Left colon (tissue), 2 donors: ENCODE results near the gene TRAM2. TPM values are rescaled to one million over a fixed set of nuclear protein-coding genes. Genes with fewer than 3 reads are reported as not detected.

ENCODE experiments used
- ATAC-seq: fragments of 200-7000 bp; cut with Tn5 transposase; one replicate; pipeline ENCODE4 v1.9.1; 2020; ENCODE audit warnings: mild to moderate bottlenecking, moderate library complexity
- DNase-seq, 2 donors: peaks; one replicate each; pipeline ENCODE4 v3.0.0-alpha.2; 2020
- intact Hi-C, 2 donors: fragments of 100-400 bp; cut with DNase I in 1 of 2; cut with micrococcal nuclease in 1 of 2; formaldehyde crosslinking; loops; one replicate each; pipeline versions ENCODE4 v1.11.2 to v1.14.0; 2022; cut with DNase I, micrococcal nuclease
- total RNA-seq, 2 donors: library from RNA; stranded (reverse); fragmentation: NEBNext Ultra II Directional; extraction: Animal tissue kit (Norgen Biotek cat#: 25700); gene quantifications; one replicate each; pipeline ENCODE4 v1.2.1, GENCODE V29; 2021
- donor health status: DM: no; HTN: no; CAD: no.
- donor health status: DM: yes; HTN: yes; CAD: no.

Gene TRAM2
- total RNA-seq, 2 donors from 2014 or later, result 15.3 to 23.7 TPM

DNA sequence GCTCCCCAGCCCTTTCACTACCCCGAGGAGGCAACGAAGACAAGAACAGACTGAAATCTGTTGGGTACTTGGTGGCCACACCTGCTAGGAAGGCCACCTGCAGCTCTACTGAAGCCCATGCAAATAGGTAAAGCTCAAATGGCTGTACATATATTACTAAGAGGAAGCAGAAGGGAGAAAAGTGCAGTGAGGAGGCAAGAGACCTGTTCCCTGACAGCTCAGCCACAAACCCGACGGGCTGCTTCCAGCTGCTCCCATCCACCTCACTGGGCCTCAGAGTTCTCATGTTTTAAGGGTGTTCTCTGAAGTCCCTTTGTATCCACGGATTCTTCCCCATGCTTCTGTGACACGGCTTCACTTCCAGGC lies 24.6 kb downstream of the TRAM2 start:
- intact Hi-C loops, result no loop called here
- ATAC-seq (peak; percentile 45), DNase-seq (peak in 1 of 2 donors; percentile 41)

DNA sequence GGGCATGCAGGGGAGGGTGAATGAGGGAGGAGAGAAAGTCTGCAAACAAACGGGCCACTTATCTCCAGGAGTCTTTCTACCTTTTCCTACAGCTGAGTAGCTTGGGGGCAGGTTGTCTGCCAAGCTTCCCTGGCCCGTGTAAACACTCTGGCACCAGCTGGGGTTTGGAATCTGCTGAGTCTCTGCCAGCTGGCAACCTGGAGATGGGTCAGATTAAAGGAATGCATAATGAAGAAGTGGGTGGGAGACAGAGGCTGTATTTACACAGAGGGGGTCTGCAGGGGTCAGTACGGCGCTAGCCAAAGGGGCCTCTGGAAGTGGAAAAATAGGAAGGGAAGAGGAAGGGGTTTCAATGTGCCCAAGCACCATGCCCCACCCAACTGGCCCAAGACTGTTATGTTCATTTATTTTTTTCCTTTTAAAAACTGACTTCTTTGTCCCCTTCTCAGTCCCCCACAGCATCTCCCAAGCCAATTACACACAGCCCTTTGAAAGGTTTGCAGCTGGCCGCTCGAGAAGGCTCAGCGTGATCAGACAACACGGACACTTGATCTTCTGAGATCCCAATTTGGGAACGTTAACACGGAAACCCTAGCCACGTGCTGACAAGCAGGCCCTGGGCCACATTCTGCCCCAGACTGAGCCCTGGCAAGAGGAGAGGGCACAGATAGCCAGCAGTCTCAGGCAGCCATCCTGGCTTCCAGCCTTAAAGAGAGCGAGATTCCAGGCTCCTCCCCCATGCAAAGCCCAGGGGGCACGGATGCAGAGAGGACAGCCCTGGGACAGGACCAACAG lies 25.2 kb downstream of the TRAM2 start:
- peak; percentile 51 to 65 for DNase-seq
- ATAC-seq, result peak; percentile 43
- intact Hi-C loops, result no loop called here

GRCh38 chr6:52550870-52551269 lies 26.0 kb downstream of the TRAM2 start:
- ATAC-seq (no peak), DNase-seq (no peak)
- intact Hi-C loops, result no loop called here

- intact Hi-C loops, result no loop called here
- DNase-seq (no peak), ATAC-seq (peak; percentile 84)
Observed at GRCh38 chr6:52550014-52550575, 26.8 kb downstream of the TRAM2 start.

DNA sequence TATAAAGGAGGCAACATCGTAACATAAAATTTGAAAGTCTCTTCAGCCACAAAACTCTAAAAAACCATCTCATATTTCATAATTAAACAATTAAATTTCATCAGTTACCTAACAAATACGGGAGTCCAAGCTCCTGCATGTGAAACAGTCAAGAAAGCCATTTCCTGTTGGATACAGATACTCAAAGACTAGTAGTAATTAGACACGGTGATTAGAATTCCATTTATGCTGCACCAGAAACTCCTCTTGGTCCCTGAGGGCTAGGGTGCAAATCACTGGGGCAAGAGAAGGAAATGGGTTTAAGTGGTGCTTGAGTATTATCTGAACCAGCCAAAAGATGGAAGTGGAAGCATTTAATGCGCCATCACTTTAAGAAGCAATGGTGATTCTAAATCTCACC lies 27.4 kb downstream of the TRAM2 start:
- no peak for ATAC-seq
- intact Hi-C loops, result no loop called here
- DNase-seq, result no peak

DNA sequence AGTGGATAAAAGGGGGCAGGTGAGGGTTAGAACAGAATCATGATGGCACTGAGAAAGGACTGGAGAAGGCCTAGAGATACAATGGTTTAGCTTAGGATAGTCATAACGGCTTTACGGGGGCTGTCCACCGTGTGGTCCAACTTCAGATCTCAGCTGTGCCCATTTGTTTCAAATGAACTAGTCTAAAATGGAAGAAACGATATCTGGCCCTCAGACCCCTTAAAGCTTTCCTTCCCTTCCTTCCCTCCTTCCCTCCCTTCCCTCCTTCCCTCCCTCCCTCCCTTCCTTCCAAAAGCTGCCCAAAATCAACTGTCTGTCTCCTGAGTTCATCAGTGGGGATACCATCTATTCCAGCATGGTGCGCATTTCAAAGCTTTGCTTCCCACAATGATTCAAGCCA lies 27.9 kb downstream of the TRAM2 start:
- DNase-seq (no peak), ATAC-seq (no peak)
- intact Hi-C loops, result no loop called here

- ATAC-seq, result peak; percentile 51
- no peak for DNase-seq
- intact Hi-C loops, result no loop called here
Observed at GRCh38 chr6:52548353-52548713, 28.5 kb downstream of the TRAM2 start.

DNA sequence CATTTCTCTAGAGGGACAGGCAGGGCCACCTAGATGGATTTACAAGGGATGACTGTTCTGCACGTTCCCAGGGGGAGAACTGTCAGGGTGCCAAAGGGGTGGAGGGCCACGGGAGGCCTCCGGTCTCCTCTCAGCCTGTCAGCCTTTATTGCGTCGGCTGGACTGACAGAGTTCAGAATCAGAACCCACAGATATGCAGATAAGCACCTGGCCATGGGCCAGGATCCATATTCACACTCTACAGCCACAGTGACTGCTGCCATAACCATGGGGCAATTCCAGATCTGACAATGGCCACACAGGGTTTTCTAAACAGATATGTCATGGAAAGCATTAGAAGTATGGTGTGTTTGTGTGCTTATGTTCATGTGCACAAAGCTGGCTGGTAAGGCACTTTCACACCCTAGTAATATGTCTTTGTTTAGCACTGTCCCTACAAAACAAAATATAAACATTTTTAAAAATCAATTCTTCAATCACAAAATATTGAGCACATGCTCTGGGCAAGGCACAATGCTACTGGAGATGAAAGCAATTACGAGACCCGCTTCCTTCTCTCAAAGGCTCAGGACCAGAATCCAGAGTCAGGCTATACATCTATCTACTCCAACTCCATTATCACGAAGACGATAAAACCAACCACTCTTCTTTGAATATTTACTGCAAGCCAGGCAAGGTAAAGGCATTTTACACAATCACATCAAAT lies 29.1 kb downstream of the TRAM2 start:
- DNase-seq (peak; percentile 68 to 74), ATAC-seq (peak; percentile 46)
- intact Hi-C loops, result no loop called here

- ATAC-seq (no peak), DNase-seq (no peak)
- intact Hi-C loops, result no loop called here
Observed at GRCh38 chr6:52546678-52547077, 30.2 kb downstream of the TRAM2 start.

DNA sequence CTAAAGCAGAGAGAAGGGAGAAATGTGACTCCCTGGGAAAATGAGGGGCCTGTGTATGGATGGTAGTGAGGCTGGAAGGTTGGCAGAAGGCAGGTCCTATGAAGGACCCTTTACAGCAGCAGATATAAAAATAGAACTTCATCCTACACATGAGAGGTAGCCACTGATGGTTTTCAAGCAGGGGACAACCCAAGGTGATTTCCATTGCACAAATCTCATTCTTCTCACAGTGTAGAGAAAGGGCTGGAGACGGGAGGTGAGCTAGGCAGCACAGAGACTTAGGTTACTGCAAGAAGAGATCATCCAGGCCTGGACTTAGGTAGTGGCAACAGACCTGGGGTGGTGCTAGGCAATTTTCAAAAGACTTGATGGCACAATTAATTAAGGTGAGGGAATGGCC lies 30.7 kb downstream of the TRAM2 start:
- no peak for ATAC-seq
- intact Hi-C loops, result no loop called here
- DNase-seq, result no peak

DNA sequence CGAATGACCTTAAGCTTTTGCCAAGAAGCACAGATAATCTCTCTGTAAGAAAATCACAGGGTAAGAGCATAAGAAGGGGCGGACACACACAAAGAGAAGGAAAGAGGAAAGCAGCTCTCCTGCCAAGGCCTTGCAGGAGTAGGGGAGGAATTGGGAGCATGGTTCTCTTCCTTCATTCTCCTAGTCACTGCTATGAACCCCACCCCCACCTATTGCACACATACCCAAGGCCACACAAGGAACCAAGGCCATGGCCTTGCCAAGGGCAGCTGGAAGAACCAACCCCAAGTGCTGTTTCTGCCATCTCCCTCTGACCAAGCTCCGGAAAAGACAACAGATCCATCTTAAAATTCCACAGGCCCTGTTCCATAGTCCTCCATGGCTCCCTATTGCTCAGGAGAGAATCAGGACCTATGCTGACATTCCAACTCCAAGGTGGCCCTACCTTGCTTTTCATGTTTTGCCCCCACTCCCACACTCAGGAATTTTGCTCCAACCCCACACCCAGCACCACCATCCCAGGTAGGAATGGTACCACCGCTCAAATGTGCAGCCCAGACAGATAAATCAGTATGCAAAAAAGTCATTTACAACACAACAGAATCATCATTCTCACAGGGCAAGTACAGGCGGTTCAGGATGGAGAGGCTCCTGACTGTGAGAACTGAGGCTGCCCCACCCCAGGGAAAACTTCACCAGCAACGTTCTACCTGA lies 31.3 kb downstream of the TRAM2 start:
- no peak for ATAC-seq
- no peak for DNase-seq
- intact Hi-C loops, result no loop called here

DNA sequence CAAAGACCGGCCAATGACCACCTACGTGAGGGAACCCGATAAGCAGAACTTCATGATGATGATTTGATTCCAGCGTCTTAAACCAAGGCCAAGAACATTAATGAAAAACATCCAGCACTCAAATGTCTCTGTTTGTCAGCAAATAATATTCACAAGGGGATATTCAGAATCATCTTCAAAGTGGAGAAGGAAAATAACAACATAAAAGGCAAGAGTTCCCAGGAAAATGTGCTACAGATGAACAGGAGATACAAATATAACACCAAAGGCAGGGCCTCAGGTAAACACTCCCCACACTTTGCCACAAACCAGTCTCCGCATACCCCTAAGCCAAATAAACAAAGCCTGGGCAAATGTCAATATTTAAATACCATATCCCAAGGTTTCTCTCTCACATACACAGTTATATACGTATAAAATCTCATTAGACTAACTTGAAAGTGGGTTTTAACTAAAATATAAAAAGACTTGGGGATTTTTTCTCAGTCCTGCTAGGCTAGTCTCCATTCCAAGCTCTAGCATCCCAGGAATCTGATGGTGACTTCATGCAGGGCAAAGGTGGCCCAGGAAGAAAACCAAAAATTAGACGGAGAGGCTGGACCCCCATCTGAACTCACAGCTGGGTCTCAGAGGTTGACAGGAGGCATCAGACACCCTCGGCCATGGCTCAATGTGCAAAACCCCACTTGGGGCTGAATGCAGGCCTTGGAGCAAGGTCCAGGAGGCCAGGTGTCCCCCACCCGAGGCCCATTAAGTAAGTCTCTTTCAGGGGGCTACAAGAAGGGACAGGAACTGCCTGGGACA lies 32.1 kb downstream of the TRAM2 start:
- ATAC-seq (no peak), DNase-seq (no peak)
- intact Hi-C loops, result no loop called here

DNA sequence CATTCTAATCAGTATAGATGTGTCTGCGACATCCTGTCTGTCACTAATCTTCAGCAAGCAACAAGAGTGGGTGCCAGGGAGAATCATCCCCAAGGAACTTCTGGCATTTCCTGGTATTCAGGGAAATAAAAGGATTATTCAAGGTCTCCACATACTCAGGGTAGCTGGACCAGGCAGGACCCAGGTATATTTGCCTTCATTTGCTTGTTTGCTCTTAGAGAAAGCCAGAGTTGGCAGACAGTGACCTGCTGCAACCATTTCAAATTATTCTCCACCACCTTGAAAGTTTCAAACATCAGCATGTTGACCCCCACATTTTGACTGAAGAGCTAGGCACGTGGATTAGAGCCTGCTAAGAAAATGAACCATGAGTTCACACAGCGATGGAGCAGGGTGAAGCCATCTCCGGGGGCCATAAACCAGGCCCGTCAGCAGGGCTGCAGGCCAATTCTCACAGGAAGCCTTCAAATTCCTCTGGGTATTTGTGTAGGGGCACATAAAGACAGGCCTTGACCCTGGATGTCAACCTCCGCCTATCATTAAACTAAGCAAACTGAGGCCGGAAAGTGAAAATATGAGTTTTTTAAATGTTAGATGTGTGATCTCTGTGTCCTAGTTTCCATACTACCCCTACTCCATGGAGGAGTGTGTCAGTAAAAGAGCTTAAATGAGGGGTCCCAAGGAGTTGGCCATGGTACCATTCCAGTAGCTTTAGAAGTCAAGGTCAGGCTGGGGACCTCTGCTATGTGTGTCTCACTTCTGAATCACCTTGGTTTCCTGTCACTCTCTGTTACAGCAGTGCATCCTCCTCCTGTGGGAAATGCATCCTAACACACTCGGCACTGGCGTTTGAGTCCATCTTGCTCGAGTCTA lies 32.9 kb downstream of the TRAM2 start:
- ATAC-seq, result no peak
- DNase-seq, result no peak
- intact Hi-C loops, result no loop called here

DNA sequence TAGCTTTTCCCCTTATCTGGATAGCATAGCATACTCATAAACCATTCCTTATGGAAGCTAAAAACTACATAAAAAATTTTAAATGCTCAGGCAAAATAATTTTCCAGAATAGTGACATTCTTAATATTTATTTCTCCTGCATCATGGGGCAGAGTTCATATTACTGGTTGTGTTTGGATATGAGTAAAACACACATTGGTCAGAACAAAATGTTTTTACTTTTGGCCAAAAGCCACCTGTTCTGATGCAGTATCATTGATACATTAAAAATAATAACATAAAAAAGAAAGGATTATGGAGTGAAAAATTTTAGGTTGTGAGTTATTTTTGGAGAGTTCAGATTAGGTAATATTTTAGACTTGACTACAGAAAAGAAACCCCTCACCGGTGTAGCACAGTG lies 33.6 kb downstream of the TRAM2 start:
- intact Hi-C loops, result no loop called here
- ATAC-seq (no peak), DNase-seq (no peak)

GRCh38 chr6:52541135-52541534 lies 35.7 kb downstream of the TRAM2 start:
- intact Hi-C loops, result no loop called here
- no peak for ATAC-seq

GRCh38 chr6:52540286-52540902 lies 36.5 kb downstream of the TRAM2 start:
- ATAC-seq, result no peak
- no peak for DNase-seq
- intact Hi-C loops, result no loop called here

More at GRCh38 chr6:52541135-52541534, 35.7 kb downstream of the TRAM2 start:
- no peak for DNase-seq

DNA sequence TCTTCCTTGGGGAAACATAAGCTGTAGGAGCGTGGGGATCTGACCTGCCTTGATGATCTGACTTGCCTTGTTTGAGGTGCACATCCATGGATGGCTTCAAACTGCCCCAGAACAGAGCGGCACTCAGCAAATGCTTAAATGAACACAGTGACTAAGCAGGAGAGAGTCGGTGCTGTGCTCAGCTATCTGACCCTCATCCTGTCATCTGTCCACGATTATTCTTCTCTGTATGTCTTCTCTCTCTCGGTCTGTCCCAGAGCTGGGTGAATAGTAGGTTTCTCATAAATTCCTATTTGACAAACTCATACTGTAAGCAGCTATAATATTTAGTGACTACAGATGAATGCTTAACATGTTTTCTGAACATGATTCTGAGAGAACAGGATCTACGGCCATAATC lies 37.3 kb downstream of the TRAM2 start:
- DNase-seq (no peak), ATAC-seq (no peak)
- intact Hi-C loops, result no loop called here
